ENCODE measurements around the gene CCR2.

Gene CCR2

DNA sequence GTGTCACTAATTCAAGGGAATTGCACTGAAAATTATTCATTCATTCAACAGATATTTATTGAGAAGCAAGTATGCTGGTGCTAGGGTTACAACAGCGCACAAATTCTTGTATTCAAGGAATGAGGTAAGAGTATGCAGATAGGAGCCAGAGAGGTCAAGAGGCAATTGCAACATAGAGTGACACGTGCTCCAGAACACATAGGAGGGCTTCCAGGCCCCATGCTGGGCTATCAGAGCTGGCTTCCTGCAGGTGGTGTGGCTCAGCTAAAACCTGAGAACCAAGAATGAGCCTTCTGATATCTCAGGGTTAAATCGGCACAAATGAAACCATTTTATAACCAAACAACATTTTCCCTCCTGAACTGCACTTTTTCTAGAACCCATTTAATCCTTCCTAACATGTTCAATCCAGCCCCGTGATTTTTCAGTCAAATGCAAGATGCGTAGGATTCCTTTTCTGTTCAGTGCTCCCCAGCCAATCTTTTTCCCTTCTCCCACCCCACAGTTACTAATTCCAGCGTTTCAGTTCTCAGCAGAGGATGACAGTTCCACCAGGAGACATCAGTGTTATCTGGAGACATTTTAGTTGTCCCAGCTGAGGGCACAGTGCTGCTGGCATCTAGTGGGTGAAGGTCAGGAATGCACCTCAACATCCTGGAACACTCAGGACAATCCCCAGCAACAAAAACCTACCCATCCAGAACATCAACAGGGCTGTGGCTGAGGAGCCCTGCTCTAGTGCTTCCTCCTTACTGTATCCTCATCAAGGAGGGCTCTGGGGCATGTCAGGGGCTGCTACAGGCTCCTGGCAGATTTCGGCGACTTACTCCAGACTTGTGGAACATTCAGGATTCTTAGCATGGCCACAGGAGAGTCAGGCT is 39.9 kb downstream of the CCR2 start:
- CTCF ChIA-PET = interaction anchor here (1.0 kb wide), 1 partner anchor 23 kb away, joined by 3 read pairs; the partner anchor contains the start of gene CCR5

DNA sequence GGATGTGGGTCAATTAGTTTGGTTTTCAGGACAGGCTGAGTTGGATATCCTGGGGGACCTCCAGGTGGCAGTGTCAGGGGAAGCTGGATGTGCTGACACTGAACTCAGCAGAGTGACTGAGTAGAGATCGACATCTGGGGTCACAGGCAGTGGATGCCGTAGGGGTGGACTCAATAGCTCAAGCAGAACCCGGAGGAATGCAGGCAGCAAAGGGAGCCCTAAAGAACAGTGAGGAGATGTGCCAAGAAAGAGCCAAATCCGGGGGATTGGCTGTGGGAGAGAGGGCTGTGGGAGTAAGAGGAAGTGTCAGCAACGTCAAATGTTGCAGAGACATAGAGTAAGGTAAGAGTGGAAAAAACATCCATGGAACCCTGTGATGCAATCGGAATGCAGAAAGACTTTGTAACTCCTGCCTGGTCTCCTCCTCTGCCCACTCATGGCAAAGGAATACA is 41.3 kb downstream of the CCR2 start:
- 70% methylated on average over 6 of the region's 6 CpGs for WGBS (ENCODE audit: insufficient coverage)
- no peak overlapping the region for H3K4me3 ChIP-seq (ENCODE audit: control insufficient read depth in 1 of 7, extremely low read depth in 1 of 7, insufficient read depth in 4 of 7, low read depth in 2 of 7, low read length in 6 of 7)
- DNase-seq = no peak

More for the DNA sequence above, 39.9 kb downstream of the CCR2 start:
- Histone ChIP-seq H3K27me3 (replicated peaks in 2 of 5; ENCODE audit: control insufficient read depth in 4 of 5, insufficient read depth in 5 of 5, low read length in 4 of 5) (no peaks in the 10 kb centered on the region), H3K9me3 (ENCODE audit: control extremely low read depth in 1 of 5, control insufficient read depth in 4 of 5, insufficient read depth in 2 of 5, low read depth in 1 of 5, low read length in 4 of 5) (no peaks in the 10 kb centered on the region), H3K27ac (ENCODE audit: insufficient read depth in 1 of 2, low read depth in 1 of 2, low read length in 2 of 2, poor library complexity in 1 of 2, severe bottlenecking in 2 of 2) (no peak overlapping the region), H3K4me3 (ENCODE audit: control insufficient read depth in 1 of 7, extremely low read depth in 1 of 7, insufficient read depth in 4 of 7, low read depth in 2 of 7, low read length in 6 of 7) (no peak overlapping the region), H3K36me3 (ENCODE audit: control insufficient read depth in 4 of 4, insufficient read depth in 4 of 4, low read length in 3 of 4) (no peaks in the 10 kb centered on the region), H3K4me1 (ENCODE audit: control extremely low read depth in 1 of 4, control insufficient read depth in 4 of 4, insufficient read depth in 4 of 4, low read length in 3 of 4) (peaks cover 4 to 23% (median 11%) of the 10 kb centered on the region in 4 experiments)
- POLR2A ChIA-PET = interaction anchor here (0.7 kb wide), 1 partner anchor 525 kb away, joined by 3 read pairs; no protein-coding TSS in a partner anchor
- no peak for DNase-seq
- 88% methylated on average over 7 of the region's 8 CpGs for WGBS (ENCODE audit: insufficient coverage)

DNA sequence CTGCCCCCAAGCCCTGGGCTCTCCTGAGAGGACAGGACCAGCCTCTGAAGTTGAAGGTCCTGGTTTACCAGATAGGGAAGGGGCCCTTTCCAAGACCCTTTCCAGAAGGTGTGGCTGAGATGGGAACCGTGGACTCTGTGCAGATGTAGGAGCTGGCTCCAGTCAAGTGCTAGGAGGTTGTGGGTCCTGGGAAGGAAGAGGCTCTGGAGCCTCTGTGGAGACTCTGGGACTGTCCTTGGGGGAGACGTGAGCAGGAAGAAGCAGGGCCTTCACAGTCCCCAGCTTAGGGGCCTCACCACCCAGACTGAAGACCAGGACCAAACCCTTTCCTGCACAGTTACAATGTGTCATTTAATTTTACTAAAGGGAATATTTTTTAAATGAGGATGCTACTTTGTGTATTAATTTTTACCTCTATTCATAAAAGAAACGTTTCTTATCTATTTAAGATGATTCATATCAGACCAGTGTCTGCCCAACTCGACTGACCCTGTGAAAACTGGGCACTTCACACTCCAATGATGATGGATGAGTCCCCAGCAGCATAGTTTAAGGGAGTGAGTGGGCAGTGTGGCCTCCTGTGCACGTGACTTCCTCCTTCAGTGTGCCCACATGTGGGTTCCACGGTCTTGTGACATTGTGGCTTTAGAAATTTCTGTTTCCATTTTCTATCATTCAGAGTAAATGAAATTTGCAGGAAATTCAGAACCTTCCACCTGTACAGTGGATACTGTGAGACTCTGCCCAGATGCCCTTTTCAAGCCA is 42.0 kb downstream of the CCR2 start:
- no peaks in the 10 kb centered on the region for H3K36me3 ChIP-seq (ENCODE audit: control insufficient read depth in 4 of 4, insufficient read depth in 4 of 4, low read length in 3 of 4)
- DNase-seq = peak in 2 of 3 donors; percentile 55 to 71
- WGBS (ENCODE audit: insufficient coverage) = 29% methylated on average over 3 of the region's 6 CpGs
- no peaks in the 10 kb centered on the region for H3K9me3 ChIP-seq (ENCODE audit: control extremely low read depth in 1 of 5, control insufficient read depth in 4 of 5, insufficient read depth in 2 of 5, low read depth in 1 of 5, low read length in 4 of 5)
- ChIA-PET CTCF (interaction anchor here (1.3 kb wide), 1 partner anchor 11 kb away, joined by 6 read pairs; the partner anchor contains the start of genes CCR5AS and CCRL2), POLR2A (no interaction called here)
- H3K27ac ChIP-seq (ENCODE audit: insufficient read depth in 1 of 2, low read depth in 1 of 2, low read length in 2 of 2, poor library complexity in 1 of 2, severe bottlenecking in 2 of 2) = no peak overlapping the region
- no peaks in the 10 kb centered on the region for H3K27me3 ChIP-seq (replicated peaks in 2 of 5; ENCODE audit: control insufficient read depth in 4 of 5, insufficient read depth in 5 of 5, low read length in 4 of 5)
- peaks cover 4 to 37% (median 11%) of the 10 kb centered on the region in 4 experiments for H3K4me1 ChIP-seq (ENCODE audit: control extremely low read depth in 1 of 4, control insufficient read depth in 4 of 4, insufficient read depth in 4 of 4, low read length in 3 of 4)
- no peak overlapping the region for H3K4me3 ChIP-seq (ENCODE audit: control insufficient read depth in 1 of 7, extremely low read depth in 1 of 7, insufficient read depth in 4 of 7, low read depth in 2 of 7, low read length in 6 of 7)

More for the DNA sequence above, 41.3 kb downstream of the CCR2 start:
- Histone ChIP-seq H3K27ac (ENCODE audit: insufficient read depth in 1 of 2, low read depth in 1 of 2, low read length in 2 of 2, poor library complexity in 1 of 2, severe bottlenecking in 2 of 2) (no peak overlapping the region), H3K9me3 (ENCODE audit: control extremely low read depth in 1 of 5, control insufficient read depth in 4 of 5, insufficient read depth in 2 of 5, low read depth in 1 of 5, low read length in 4 of 5) (no peaks in the 10 kb centered on the region), H3K27me3 (replicated peaks in 2 of 5; ENCODE audit: control insufficient read depth in 4 of 5, insufficient read depth in 5 of 5, low read length in 4 of 5) (no peaks in the 10 kb centered on the region), H3K4me1 (ENCODE audit: control extremely low read depth in 1 of 4, control insufficient read depth in 4 of 4, insufficient read depth in 4 of 4, low read length in 3 of 4) (peaks cover 4 to 37% (median 11%) of the 10 kb centered on the region in 4 experiments), H3K36me3 (ENCODE audit: control insufficient read depth in 4 of 4, insufficient read depth in 4 of 4, low read length in 3 of 4) (no peaks in the 10 kb centered on the region)
- CTCF ChIA-PET = interaction anchor here (1.3 kb wide), 1 partner anchor 12 kb away, joined by 6 read pairs; the partner anchor contains the start of genes CCR5AS and CCRL2
- POLR2A ChIA-PET = no interaction called here

DNA sequence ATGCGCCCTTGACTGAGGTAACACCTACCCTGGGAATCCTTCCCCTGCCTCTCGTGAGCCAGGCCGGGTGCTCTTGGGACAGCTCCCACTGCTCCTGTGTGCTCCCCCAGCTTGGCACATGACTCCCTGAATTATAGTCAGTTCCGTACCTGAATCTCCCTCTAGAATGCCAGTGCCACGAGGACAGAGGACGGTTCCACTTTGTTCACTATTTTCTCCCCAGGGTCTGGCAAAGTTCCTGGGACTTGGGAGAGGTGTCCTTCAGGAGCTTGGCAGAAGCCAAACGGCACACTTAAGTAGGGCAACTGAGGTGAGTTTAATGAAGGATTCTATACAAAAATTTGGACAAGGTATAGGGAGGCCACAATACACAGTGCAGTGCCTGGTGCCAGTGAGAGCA is 43.2 kb downstream of the CCR2 start:
- peaks cover 4 to 37% (median 11%) of the 10 kb centered on the region in 4 experiments for H3K4me1 ChIP-seq (ENCODE audit: control extremely low read depth in 1 of 4, control insufficient read depth in 4 of 4, insufficient read depth in 4 of 4, low read length in 3 of 4)
- no peak overlapping the region for H3K27ac ChIP-seq (ENCODE audit: insufficient read depth in 1 of 2, low read depth in 1 of 2, low read length in 2 of 2, poor library complexity in 1 of 2, severe bottlenecking in 2 of 2)
- no peaks in the 10 kb centered on the region for H3K27me3 ChIP-seq (replicated peaks in 2 of 5; ENCODE audit: control insufficient read depth in 4 of 5, insufficient read depth in 5 of 5, low read length in 4 of 5)
- no peaks in the 10 kb centered on the region for H3K36me3 ChIP-seq (ENCODE audit: control insufficient read depth in 4 of 4, insufficient read depth in 4 of 4, low read length in 3 of 4)
- no peak for DNase-seq
- ChIA-PET POLR2A (no interaction called here), CTCF (interaction anchor here (1.3 to 4.1 kb wide), 3 partner anchors 14 to 31 kb away, joined by 3 to 18 read pairs (median 4); no protein-coding TSS in a partner anchor)
- H3K9me3 ChIP-seq (ENCODE audit: control extremely low read depth in 1 of 5, control insufficient read depth in 4 of 5, insufficient read depth in 2 of 5, low read depth in 1 of 5, low read length in 4 of 5) = no peaks in the 10 kb centered on the region
- 95% methylated on average over 7 of the region's 7 CpGs for WGBS (ENCODE audit: insufficient coverage)
- H3K4me3 ChIP-seq (ENCODE audit: control insufficient read depth in 1 of 7, extremely low read depth in 1 of 7, insufficient read depth in 4 of 7, low read depth in 2 of 7, low read length in 6 of 7) = no peak overlapping the region

DNA sequence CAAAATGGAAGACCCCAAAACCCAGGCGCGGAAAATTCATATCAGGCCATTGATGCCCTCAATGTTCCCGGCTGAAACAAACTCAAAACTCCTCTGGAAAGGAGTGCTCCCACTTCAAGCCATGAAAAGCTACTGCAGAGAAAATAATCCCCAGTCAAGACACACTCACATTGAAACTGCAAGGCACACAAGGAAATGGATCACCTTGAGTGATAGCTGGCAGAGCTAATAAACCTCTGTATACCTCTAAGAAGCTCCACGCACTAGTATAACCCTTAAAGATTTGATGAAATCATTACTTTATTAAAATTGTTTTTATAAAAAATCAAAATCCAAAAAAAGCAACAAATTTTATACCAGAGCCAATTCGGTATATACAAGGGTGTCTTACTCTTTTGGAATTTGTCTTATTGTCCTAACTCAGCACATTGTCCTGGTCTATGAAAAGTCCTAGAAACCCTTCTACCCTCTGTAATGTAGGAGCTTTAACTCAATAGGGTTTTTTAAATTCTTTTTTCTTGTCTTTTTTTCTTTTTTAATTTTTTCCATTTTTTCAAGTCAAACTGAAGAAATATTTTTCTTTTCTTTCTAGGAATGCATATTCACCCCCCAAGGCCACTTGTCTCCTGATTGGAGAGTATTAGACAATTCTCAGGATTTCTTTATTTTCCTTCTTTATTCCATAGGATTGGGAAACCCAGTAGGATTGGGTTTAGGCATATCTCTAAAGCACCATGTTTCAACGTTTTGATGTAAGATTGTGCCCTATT is 44.5 kb downstream of the CCR2 start:
- no peak for DNase-seq
- WGBS (ENCODE audit: insufficient coverage) = 92% methylated on average over 3 of the region's 6 CpGs
- ChIA-PET CTCF (interaction anchor here (1.3 to 4.1 kb wide), 4 partner anchors 16 to 30 kb away, joined by 3 to 18 read pairs (median 4); no protein-coding TSS in a partner anchor), POLR2A (interaction anchor here (0.6 kb wide), 1 partner anchor 65 kb away, joined by 3 read pairs; no protein-coding TSS in a partner anchor)
- no peaks in the 10 kb centered on the region for H3K27me3 ChIP-seq (replicated peaks in 2 of 5; ENCODE audit: control insufficient read depth in 4 of 5, insufficient read depth in 5 of 5, low read length in 4 of 5)
- no peaks in the 10 kb centered on the region for H3K36me3 ChIP-seq (ENCODE audit: control insufficient read depth in 4 of 4, insufficient read depth in 4 of 4, low read length in 3 of 4)
- H3K4me3 ChIP-seq (ENCODE audit: control insufficient read depth in 1 of 7, extremely low read depth in 1 of 7, insufficient read depth in 4 of 7, low read depth in 2 of 7, low read length in 6 of 7) = no peak overlapping the region
- H3K4me1 ChIP-seq (ENCODE audit: control extremely low read depth in 1 of 4, control insufficient read depth in 4 of 4, insufficient read depth in 4 of 4, low read length in 3 of 4) = peaks cover 4 to 37% (median 11%) of the 10 kb centered on the region in 4 experiments
- H3K27ac ChIP-seq (ENCODE audit: insufficient read depth in 1 of 2, low read depth in 1 of 2, low read length in 2 of 2, poor library complexity in 1 of 2, severe bottlenecking in 2 of 2) = no peak overlapping the region
- no peaks in the 10 kb centered on the region for H3K9me3 ChIP-seq (ENCODE audit: control extremely low read depth in 1 of 5, control insufficient read depth in 4 of 5, insufficient read depth in 2 of 5, low read depth in 1 of 5, low read length in 4 of 5)

DNA sequence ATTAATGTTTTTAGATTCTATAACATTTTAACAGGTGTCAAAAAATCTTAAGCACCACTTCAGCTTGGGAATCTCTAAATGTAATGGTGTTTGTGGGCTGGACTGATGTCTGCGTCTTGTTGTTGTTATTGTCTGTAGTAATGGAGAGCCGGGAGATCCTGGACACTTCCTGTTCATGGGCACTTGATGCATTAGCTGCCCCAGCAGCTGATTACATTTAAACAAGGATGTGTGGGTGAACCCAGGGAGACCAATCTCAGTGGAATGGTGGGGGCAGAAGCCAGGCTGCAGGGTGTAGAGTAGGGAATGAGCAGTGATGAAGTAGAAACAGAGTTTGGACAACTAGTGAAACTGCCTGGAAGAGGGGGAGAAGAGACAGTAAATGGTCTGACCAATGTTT is 45.2 kb downstream of the CCR2 start:
- ChIA-PET CTCF (interaction anchor here (0.6 to 4.1 kb wide), 6 partner anchors 10 to 197 kb away, joined by 3 to 18 read pairs (median 3); no protein-coding TSS in a partner anchor), POLR2A (interaction anchor here (0.6 kb wide), 1 partner anchor 22 kb away, joined by 4 read pairs; no protein-coding TSS in a partner anchor)
- no peak overlapping the region for H3K27ac ChIP-seq (ENCODE audit: insufficient read depth in 1 of 2, low read depth in 1 of 2, low read length in 2 of 2, poor library complexity in 1 of 2, severe bottlenecking in 2 of 2)

More for the DNA sequence above, 45.2 kb downstream of the CCR2 start:
- Histone ChIP-seq H3K9me3 (ENCODE audit: control extremely low read depth in 1 of 5, control insufficient read depth in 4 of 5, insufficient read depth in 2 of 5, low read depth in 1 of 5, low read length in 4 of 5) (no peaks in the 10 kb centered on the region), H3K4me3 (ENCODE audit: control insufficient read depth in 1 of 7, extremely low read depth in 1 of 7, insufficient read depth in 4 of 7, low read depth in 2 of 7, low read length in 6 of 7) (no peak overlapping the region), H3K36me3 (ENCODE audit: control insufficient read depth in 4 of 4, insufficient read depth in 4 of 4, low read length in 3 of 4) (no peaks in the 10 kb centered on the region), H3K27me3 (replicated peaks in 2 of 5; ENCODE audit: control insufficient read depth in 4 of 5, insufficient read depth in 5 of 5, low read length in 4 of 5) (no peaks in the 10 kb centered on the region), H3K4me1 (ENCODE audit: control extremely low read depth in 1 of 4, control insufficient read depth in 4 of 4, insufficient read depth in 4 of 4, low read length in 3 of 4) (peaks cover 4 to 37% (median 11%) of the 10 kb centered on the region in 4 experiments)
- 80% methylated on average over 1 of the region's 2 CpGs for WGBS (ENCODE audit: insufficient coverage)
- DNase-seq = no peak

Data from common myeloid progenitor, CD34-positive (primary cell).